ENCODE measurements around the gene SGMS1.
"Not testable (repeated sequence)": the region's sequence is repeated elsewhere in the genome, so short reads cannot be mapped to it uniquely, and the experiment has no call there.

- not testable (repeated sequence) for TF ChIP-seq MAX (IDR thresholded peaks at IDR 0.05; ENCODE audit: insufficient read depth, insufficient read length); POLR2A (IDR thresholded peaks at IDR 0.05; ENCODE audit: low read depth, low read length); FOS (IDR thresholded peaks at IDR 0.05; ENCODE audit: borderline replicate concordance, insufficient read depth, low read length); CTCF (IDR thresholded peaks at IDR 0.05; ENCODE audit: extremely low read depth in 1 of 2, insufficient read depth in 1 of 2, low read depth in 1 of 2, low read length in 2 of 2); EZH2 (IDR thresholded peaks at IDR 0.05; ENCODE audit: borderline replicate concordance, low read depth, low read length, severe bottlenecking); POLR2AphosphoS5 (IDR thresholded peaks at IDR 0.05; ENCODE audit: insufficient read depth, low read depth, low read length)
Observed at GRCh38 chr10:50445777-50446176, 178.0 kb downstream of the SGMS1 start.

All from endothelial cell of umbilical vein (primary cell).